SKM-1 treated with dmso at 0.1 percent for 144 hours (cell line): ENCODE measurements around the gene CEACAM16.

Experiments used
- DNase-seq: peaks from one replicate; lab custom pipeline; 2025; ENCODE audit not compliant: unreplicated experiment; lab: John Stamatoyannopoulos, UW

CEACAM16 gene

GRCh38 chr19:44723952-44724319, 25.0 kb downstream of the CEACAM16 start:
- DNase-seq, result no peak

DNA sequence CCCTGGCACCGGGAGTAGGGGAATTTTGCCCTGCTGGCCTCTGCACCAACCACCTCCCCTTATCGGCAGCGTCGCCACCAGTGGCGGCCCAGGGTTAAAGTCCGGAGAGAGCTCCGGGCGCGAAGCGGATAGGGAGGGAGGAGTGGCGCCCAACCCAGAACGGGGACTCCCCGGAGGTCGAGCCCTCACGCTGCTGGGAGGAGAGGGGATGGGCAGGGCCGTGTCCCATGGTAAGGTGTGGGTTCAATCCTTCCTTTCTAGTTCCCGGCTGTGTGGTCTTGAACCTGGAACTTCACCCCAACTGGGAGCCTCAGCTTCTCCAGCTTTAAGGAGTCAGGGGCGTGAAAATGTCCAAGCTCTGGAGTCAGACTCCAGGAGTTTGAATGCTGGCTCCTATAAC, 26.3 kb downstream of the CEACAM16 start:
- DNase-seq, result no peak

- no peak for DNase-seq
Observed at GRCh38 chr19:44725684-44726083, 26.7 kb downstream of the CEACAM16 start.

- DNase-seq, result no peak
Observed at GRCh38 chr19:44726465-44726864, 27.5 kb downstream of the CEACAM16 start.

- DNase-seq, result no peak
Observed at GRCh38 chr19:44728178-44728577, 29.2 kb downstream of the CEACAM16 start.

GRCh38 chr19:44729516-44730033, 30.6 kb downstream of the CEACAM16 start:
- DNase-seq, result no peak

DNA sequence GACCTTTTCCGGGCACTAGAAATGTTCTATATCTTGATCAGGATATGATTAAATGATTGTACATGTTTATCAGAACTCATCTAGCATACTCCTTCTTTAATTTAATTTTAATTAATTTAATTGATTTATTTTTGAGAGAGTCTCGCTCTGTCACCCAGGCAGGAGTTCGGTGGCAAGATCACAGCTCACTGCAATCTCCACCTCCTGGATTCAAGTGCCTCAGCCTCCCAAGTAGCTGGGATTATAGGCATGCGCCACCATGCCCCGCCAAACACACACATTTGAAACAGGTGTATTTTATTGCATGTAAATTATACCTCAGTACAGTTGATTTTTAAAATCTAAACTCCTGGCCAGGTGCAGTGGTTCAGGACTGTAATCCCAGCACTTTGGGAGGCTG, 32.1 kb downstream of the CEACAM16 start:
- DNase-seq, result no peak

DNA sequence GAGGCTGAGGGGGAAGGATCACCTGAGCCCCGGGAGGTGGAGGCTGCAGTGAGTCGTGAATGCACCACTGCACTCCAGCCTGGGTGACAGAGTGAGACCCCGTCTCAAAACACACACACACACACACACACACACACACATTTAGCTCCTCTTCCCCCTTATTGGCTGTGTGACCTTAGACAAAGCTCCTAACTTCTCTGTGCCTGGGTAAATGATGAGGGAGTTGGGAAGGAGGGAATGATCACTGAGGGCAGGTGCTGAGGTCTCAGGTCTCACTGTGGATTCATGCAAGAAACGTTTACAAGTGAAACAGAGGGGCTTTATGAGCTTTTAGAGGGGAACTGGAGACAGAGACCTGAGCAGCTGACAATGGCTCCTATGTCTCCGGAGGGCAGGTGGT, 32.7 kb downstream of the CEACAM16 start:
- DNase-seq, result no peak

DNA sequence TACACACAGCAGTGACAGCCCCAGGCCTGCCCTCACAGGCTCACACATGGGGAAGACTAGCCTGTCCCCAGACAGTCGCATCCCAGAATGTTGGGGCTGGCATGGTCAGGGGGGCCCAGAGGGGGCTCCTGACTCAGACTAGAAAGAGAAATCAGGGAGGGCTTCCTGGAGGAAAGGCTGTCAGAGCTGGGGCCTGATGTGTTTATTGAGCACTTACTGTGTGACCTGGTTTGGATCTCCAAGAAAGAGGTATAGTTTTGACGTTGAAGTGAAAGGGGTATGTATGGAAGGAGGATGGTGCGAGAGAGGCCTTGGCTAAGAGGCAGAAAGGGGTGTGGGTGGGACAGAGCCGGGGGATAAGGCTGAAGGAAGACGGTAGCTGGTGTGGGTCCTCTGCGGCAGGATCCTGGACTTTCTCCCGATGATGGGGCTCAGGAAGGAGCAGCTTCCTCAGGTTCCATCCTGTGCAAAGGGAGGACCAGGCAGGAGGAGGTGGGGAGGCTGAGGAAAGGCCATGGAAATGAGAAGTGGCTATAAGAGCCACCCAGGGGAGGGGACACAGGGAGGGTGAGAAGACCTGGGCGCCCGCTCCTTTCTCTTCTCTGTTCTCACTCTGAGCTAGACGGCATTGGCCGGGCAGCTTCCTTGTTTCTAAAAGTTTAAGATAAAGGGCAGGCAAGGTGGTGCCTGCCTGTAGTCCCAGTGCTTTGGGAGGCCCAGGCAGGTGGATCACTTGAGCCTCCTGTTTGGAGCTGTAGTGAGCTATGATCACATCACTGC, 33.5 kb downstream of the CEACAM16 start:
- no peak for DNase-seq

GRCh38 chr19:44734357-44734756, 35.4 kb downstream of the CEACAM16 start:
- no peak for DNase-seq

- no peak for DNase-seq
Observed at GRCh38 chr19:44735011-44735410, 36.1 kb downstream of the CEACAM16 start.

DNA sequence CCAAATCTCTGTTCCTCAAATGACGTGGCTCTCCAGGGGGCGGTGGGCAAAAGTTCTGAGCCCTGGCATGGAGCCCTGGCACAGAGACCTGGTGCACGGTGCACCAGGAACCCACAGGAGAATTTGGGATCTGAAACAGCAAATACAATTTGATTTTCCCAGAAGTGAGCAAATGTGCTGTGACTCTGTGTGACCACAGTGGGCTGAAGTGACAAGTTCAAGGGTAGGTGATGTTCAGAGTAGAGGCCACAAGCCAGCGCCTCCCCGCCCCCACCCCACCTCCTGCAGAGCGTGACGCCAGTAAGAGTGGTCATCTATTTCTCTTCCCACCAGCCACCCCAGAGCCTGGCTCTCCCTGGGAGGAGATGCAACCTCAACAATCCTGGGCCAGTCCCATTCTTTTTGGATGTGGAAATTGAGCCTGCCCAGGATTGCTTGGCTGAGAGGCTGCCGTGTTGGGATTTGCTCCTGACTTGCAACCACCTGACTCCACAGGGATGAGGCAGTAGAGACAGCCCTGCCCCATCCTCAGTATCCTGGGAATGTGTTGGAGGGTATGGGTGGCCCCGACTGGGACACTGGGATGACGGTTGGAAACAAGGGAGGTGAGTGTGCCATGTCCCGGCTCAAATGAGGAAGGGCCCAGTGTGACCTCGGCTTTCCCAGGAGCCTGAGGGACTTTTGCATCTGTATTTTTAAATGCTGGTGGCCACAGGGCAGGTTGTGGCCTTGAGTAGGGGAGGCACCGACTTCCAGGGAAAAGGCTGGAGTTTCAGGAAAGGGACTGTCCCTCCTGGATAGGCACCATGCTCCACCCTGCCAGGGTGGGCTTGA, 38.5 kb downstream of the CEACAM16 start:
- DNase-seq, result no peak

GRCh38 chr19:44738136-44738535, 39.2 kb downstream of the CEACAM16 start:
- DNase-seq, result no peak

DNA sequence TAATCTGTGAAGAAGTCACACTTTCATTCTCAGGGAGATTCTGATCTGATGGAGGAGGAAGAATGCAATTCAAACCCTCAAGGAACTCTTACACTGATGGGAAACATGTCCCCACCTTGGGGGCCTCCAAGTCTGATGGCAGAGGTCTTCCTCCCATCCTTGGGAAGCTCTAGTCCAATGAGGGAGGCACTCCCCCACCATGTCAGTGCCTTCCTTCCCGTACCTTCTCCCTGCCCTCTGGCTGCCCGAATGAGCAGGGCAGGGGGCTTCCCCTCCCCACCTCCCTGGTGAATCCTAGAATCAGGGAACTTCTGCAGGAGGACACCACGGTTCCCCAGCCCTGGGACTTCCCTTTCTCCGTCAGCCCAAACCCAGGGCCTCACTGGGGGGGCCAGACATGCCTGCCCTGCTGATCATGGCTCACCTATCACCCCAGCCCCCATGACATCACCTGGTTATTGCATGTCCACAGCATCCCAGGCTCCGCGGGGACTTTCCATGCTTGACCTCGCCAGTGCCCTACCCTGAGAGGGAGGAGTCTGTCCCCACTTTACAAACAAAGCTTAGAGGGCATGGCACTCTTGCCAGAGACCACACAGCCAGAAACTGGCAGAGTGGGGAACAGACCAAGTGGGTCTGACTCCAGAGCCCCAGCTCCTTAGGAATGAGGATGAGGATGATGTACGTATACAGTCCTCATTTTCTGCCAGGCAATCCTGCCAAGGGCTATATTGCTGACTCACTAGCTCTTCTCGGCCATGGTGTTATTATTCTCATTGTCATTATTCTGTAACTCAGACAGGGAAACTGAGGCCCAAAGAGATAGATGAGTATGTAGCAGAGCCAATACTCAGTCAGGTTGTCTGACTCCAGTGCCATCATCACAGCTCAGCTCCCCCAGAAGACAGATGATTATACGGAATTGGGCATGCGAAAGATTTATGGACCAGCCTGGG, 39.9 kb downstream of the CEACAM16 start:
- no peak for DNase-seq

DNA sequence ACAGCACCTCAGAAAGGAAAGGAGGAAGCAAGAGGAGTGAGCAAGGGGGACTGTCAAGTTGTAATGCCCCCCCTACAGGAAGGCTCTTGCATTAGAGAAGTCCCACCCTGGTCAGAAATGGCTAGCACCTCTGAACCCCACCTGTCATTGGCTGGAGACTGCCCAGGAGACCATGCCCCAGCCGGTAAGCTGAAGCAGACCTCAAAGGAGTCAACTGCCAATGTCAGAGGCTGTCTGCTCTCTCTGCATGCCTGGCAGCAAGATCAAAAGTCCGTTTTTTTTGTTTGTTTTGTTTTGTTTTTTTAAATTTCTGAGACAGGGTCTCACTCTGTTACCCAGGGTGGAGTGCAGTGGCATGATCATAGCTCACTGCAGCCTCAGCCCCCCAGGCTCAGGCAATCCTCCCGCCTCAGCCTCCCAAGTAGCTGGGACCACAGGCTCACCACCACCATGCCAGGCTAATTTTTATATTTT, 41.4 kb downstream of the CEACAM16 start:
- DNase-seq, result no peak

- DNase-seq, result no peak
Observed at GRCh38 chr19:44741258-44741731, 42.3 kb downstream of the CEACAM16 start.

GRCh38 chr19:44741841-44742329, 42.9 kb downstream of the CEACAM16 start:
- DNase-seq, result peak; percentile 71

- no peak for DNase-seq
Observed at GRCh38 chr19:44742330-44743061, 43.5 kb downstream of the CEACAM16 start.

DNA sequence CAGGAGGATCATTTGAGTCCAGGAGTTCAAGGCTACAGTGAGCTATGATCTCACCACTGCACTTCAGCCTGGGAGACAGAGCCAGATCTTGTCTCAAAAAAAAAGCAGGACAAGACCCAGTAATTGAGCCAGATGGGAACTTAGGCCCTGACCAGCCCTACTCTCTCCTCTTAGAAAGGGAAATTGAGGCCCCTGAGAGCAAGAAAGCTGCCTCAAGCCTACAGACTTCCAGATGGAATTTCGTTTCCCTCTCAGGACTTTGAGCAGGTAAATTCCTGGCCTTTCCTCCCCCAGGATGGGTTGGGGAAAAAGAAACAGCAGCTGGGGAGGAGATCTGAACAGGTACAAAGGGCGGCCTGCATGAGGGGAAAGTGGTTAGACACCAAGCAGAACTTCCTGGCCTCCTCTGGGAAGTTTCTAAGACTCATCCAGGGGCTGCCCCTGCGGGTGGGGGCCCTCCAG, 46.0 kb downstream of the CEACAM16 start:
- DNase-seq, result no peak

DNA sequence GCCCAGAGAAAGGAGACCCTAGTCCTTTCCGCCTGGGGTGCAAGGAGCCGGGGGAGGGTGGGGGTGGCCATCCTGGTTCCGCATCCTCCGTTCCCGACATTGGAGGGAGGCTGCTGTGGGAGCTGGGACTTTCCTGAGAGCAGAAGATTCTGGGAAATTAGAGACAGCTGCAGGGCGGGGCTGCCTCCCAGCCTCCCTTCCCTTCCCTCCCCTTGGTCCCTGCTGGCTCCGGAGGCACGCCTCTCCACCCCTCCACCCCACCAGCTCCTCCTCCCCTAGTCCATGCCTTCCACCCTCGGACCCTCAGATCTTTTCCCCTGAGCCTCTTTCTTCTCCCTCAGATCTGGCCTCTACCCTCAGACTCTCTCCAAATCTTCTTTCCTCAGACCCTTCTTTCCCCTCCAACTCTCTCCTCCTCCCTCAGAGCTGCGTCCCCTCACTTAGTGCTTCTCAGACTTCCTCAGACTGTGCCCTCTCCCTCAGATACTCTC, 46.4 kb downstream of the CEACAM16 start:
- no peak for DNase-seq
